C4-2B (cell line): ENCODE measurements around the gene TECPR2.

Experiments
- ZFX ChIP-seq: fragments of 450-650 bp; IDR thresholded peaks from 2 replicates; pipeline ENCODE4 v1.6.1; 2017
- TF ChIP-seq, protein P1 (sequence below): fragments of 450-650 bp; conservative IDR thresholded peaks from 2 replicates; pipeline ENCODE4 v1.5.1; 2017; ENCODE audit warnings: mild to moderate bottlenecking

DNA sequence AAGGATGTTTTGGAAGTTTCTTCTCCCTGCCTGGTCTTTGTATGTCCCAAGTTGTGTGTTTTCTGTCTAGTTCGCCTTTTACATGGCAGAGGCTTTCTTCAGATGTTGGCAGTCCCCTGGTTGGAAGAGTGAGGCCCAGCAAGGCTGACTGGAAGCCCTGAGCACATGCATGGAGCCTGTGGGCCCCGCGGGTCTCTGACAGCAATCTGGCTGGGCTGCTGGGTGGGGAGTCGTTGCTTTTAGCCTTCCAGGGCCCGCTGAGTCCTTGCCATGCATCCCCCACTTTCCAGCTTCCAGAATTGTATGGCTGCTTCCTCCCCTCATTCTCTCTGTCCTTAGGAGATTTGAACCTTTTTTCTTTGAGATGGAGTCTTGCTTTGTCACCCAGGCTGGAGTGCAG lies 121.6 kb downstream of the TECPR2 start:
- TF ChIP-seq, protein P1, sequence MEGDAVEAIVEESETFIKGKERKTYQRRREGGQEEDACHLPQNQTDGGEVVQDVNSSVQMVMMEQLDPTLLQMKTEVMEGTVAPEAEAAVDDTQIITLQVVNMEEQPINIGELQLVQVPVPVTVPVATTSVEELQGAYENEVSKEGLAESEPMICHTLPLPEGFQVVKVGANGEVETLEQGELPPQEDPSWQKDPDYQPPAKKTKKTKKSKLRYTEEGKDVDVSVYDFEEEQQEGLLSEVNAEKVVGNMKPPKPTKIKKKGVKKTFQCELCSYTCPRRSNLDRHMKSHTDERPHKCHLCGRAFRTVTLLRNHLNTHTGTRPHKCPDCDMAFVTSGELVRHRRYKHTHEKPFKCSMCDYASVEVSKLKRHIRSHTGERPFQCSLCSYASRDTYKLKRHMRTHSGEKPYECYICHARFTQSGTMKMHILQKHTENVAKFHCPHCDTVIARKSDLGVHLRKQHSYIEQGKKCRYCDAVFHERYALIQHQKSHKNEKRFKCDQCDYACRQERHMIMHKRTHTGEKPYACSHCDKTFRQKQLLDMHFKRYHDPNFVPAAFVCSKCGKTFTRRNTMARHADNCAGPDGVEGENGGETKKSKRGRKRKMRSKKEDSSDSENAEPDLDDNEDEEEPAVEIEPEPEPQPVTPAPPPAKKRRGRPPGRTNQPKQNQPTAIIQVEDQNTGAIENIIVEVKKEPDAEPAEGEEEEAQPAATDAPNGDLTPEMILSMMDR = no peak
- no peak for TF ChIP-seq ZFX
